ENCODE results near the gene HSD11B2.

DNA sequence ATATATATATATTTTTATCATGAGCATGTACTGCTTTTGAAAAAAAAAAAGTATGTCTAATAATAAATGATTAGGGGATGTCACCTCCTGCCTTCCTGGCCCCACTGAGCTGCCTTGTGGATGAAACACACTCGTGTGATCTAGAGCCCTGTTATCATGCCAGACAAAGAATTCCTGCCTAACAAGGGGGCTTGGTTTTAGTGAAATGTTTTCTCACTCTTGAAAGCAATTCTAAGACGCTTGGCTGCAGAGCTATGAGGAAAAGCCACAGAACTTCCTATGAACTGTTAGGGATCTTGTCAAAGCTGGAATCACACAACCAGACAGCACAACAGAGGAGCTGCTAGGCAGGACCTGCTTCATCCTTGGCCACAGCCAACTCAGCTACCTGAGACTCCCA is 18.6 kb upstream of the HSD11B2 start:
- TF ChIP-seq CTCF (IDR thresholded peaks at IDR 0.05; ENCODE audit: low read depth, low read length, poor library complexity, severe bottlenecking) = no peak
- no peak for TF ChIP-seq EZH2phosphoT487 (IDR thresholded peaks at IDR 0.05; ENCODE audit: borderline replicate concordance, low read length)

All from DOHH2 (cell line).